ENCODE results near the gene C19orf53. TPM values are rescaled to one million over a fixed set of nuclear protein-coding genes. Genes with fewer than 3 reads are reported as not detected.

The C19orf53 gene
- total and polyA plus RNA-seq, 2 of the 13 experiments (the other 11 are each of a cell fraction or from before 2014, with no cell fraction given), result 129 to 130 TPM

GRCh38 chr19:13794757-13795589, 20.7 kb downstream of the C19orf53 start, which contains the start of gene ZSWIM4 (continued):
- TF ChIP-seq SP1 (IDR thresholded peaks at IDR 0.05), result no peak
- no peak; the same call in 1 of the 2 replicates for TF ChIP-seq SP1 (CRISPR knock-in tag; IDR thresholded peaks at IDR 0.05)
- no peak for TF ChIP-seq ZNF839 (CRISPR knock-in tag; IDR thresholded peaks at IDR 0.05; ENCODE audit: borderline replicate concordance)
- TF ChIP-seq ATF5 (CRISPR knock-in tag; IDR thresholded peaks at IDR 0.05; ENCODE audit: low read depth), result no peak
- no peak for TF ChIP-seq DNMT3B (CRISPR knock-in tag; conservative IDR thresholded peaks at IDR 0.05)
- no peak for TF ChIP-seq ZNF83 (CRISPR knock-in tag; IDR thresholded peaks at IDR 0.05; ENCODE audit: borderline replicate concordance)
- peak; percentile 89 for TF ChIP-seq SP4 (CRISPR knock-in tag; IDR thresholded peaks at IDR 0.05)
- TF ChIP-seq, protein P1, sequence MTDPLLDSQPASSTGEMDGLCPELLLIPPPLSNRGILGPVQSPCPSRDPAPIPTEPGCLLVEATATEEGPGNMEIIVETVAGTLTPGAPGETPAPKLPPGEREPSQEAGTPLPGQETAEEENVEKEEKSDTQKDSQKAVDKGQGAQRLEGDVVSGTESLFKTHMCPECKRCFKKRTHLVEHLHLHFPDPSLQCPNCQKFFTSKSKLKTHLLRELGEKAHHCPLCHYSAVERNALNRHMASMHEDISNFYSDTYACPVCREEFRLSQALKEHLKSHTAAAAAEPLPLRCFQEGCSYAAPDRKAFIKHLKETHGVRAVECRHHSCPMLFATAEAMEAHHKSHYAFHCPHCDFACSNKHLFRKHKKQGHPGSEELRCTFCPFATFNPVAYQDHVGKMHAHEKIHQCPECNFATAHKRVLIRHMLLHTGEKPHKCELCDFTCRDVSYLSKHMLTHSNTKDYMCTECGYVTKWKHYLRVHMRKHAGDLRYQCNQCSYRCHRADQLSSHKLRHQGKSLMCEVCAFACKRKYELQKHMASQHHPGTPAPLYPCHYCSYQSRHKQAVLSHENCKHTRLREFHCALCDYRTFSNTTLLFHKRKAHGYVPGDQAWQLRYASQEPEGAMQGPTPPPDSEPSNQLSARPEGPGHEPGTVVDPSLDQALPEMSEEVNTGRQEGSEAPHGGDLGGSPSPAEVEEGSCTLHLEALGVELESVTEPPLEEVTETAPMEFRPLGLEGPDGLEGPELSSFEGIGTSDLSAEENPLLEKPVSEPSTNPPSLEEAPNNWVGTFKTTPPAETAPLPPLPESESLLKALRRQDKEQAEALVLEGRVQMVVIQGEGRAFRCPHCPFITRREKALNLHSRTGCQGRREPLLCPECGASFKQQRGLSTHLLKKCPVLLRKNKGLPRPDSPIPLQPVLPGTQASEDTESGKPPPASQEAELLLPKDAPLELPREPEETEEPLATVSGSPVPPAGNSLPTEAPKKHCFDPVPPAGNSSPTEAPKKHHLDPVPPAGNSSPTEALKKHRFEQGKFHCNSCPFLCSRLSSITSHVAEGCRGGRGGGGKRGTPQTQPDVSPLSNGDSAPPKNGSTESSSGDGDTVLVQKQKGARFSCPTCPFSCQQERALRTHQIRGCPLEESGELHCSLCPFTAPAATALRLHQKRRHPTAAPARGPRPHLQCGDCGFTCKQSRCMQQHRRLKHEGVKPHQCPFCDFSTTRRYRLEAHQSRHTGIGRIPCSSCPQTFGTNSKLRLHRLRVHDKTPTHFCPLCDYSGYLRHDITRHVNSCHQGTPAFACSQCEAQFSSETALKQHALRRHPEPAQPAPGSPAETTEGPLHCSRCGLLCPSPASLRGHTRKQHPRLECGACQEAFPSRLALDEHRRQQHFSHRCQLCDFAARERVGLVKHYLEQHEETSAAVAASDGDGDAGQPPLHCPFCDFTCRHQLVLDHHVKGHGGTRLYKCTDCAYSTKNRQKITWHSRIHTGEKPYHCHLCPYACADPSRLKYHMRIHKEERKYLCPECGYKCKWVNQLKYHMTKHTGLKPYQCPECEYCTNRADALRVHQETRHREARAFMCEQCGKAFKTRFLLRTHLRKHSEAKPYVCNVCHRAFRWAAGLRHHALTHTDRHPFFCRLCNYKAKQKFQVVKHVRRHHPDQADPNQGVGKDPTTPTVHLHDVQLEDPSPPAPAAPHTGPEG (CRISPR knock-in tag; IDR thresholded peaks at IDR 0.05), result 0 out of 2 replicates have a peak, but pooled peaks have one; percentile 40
- no peak for TF ChIP-seq ZNF253 (CRISPR knock-in tag; IDR thresholded peaks at IDR 0.05; ENCODE audit: borderline replicate concordance)
- no peak for TF ChIP-seq XBP1 (CRISPR knock-in tag; IDR thresholded peaks at IDR 0.05)
- TF ChIP-seq E2F5 (CRISPR knock-in tag; conservative IDR thresholded peaks at IDR 0.05), result no peak
- no peak for TF ChIP-seq NFE2L1 (CRISPR knock-in tag; IDR thresholded peaks at IDR 0.05; ENCODE audit: borderline replicate concordance)
- no peak for TF ChIP-seq CBFB (CRISPR knock-in tag; IDR thresholded peaks at IDR 0.05)
- TF ChIP-seq XRCC5 (optimal IDR thresholded peaks at IDR 0.05; ENCODE audit: low read length), result no peak
- TF ChIP-seq GATA4 (IDR thresholded peaks at IDR 0.05; ENCODE audit: borderline replicate concordance, low read depth), result no peak
- no peak for TF ChIP-seq JUNB (CRISPR knock-in tag; IDR thresholded peaks at IDR 0.05; ENCODE audit: borderline replicate concordance)
- TF ChIP-seq ZNF660 (CRISPR knock-in tag; IDR thresholded peaks at IDR 0.05; ENCODE audit: borderline replicate concordance, low read depth), result no peak
- TF ChIP-seq ZNF333 (CRISPR knock-in tag; IDR thresholded peaks at IDR 0.05; ENCODE audit: borderline replicate concordance), result no peak
- peak; percentile 67; the same call in 1 of the 2 replicates for TF ChIP-seq CHD2 (IDR thresholded peaks at IDR 0.05; ENCODE audit: low read depth, low read length)
- TF ChIP-seq, protein P2, sequence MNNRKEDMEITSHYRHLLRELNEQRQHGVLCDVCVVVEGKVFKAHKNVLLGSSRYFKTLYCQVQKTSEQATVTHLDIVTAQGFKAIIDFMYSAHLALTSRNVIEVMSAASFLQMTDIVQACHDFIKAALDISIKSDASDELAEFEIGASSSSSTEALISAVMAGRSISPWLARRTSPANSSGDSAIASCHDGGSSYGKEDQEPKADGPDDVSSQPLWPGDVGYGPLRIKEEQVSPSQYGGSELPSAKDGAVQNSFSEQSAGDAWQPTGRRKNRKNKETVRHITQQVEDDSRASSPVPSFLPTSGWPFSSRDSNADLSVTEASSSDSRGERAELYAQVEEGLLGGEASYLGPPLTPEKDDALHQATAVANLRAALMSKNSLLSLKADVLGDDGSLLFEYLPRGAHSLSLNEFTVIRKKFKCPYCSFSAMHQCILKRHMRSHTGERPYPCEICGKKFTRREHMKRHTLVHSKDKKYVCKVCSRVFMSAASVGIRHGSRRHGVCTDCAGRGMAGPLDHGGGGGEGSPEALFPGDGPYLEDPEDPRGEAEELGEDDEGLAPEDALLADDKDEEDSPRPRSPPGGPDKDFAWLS (CRISPR knock-in tag; IDR thresholded peaks at IDR 0.05; ENCODE audit: borderline replicate concordance), result no peak
- no peak for TF ChIP-seq ATM (IDR thresholded peaks at IDR 0.05; ENCODE audit: borderline replicate concordance)

Measured in HepG2 (cell line).